HL-60 (cell line): ENCODE measurements around the gene SLC4A8.

Experiments used
- DNase-seq, 2 experiments: peaks; one replicate each; pipeline ENCODE4 v3.0.0-alpha.2; 2010 to 2020; ENCODE audit warnings: low read depth in 1 of 2, low spot score in 1 of 2
- H3K27ac ChIP-seq: fragments of 250-450 bp; sonication (Bioruptor Pico); replicated peaks from 2 replicates; pipeline ENCODE4 v1.5.1; 2020; ENCODE audit warnings: mild to moderate bottlenecking, moderate library complexity
- H3K27me3 ChIP-seq: fragments of 250-450 bp; sonication (Bioruptor Pico); 2 replicates; pipeline ENCODE4 v1.5.1; 2021; ENCODE audit warnings: mild to moderate bottlenecking, moderate library complexity; ENCODE audit not compliant: insufficient read depth, poor library complexity, severe bottlenecking
- H3K4me3 ChIP-seq: replicated peaks from 2 replicates; pipeline ENCODE4 v1.5.1; 2011; ENCODE audit warnings: mild to moderate bottlenecking, control low read depth, low read length; ENCODE audit not compliant: insufficient read depth
- GABPA ChIP-seq: IDR thresholded peaks from 2 replicates; pipeline ENCODE4 v1.6.1; 2012; ENCODE audit warnings: low read depth
- POLR2AphosphoS5 ChIP-seq: IDR thresholded peaks from 2 replicates; pipeline ENCODE4 v1.6.1; 2012; ENCODE audit warnings: low read depth
- SPI1 ChIP-seq: IDR thresholded peaks from 2 replicates; pipeline ENCODE4 v1.6.1; 2012; ENCODE audit warnings: low read depth, mild to moderate bottlenecking, borderline replicate concordance
- TF ChIP-seq, protein P1 (sequence below): IDR thresholded peaks from one replicate; pipeline ENCODE4 v1.5.1; 2011; ENCODE audit warnings: low read length, control low read depth, inconsistent platforms; ENCODE audit not compliant: insufficient read depth
- TF ChIP-seq, protein P2 (sequence below): IDR thresholded peaks from 2 replicates; pipeline ENCODE4 v1.6.1; 2012; ENCODE audit warnings: low read depth; ENCODE audit not compliant: insufficient replicate concordance

Gene SLC4A8

DNA sequence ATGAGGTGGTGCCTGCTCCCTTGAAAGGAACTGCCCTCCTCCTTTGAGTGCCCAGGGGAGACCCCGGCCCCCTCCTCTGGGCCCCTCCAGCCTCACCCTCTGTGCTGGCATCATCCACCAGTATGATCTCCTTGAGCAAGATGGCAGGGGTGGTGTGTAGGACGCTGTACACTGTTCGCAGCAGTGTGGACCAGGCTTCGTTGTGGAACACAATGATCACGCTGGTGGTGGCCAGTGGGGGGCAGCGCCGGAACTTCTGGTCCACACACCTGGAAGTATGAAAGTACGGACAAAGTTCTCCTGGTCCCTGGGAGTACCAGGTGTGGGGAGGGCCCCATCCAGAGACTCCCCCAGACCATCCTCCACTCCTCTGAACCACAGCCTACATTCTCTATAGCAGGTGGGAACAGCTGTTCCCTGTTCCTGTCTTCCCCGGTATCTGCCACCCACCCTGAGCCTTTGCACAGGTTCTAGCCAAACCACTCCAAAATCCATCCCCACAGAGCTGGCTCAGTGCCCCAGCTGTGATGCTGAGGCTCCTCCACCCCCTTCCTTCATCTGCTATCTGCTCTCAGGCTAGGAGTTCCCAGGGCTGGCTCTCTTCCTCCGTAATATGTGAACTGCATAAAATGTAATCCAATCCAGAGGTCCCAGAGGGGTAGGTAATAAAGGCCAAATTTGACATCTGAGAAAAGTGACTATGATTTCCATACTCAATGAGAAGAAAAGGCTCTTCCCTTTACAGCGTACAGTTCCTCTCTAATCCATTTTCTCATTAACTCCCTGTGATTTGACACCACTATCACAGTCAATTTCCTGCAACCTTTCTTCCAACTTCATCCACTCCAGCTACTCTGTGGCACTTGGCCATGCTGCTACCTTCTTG lies 47.3 kb upstream of the SLC4A8 start:
- Histone ChIP-seq H3K4me3 (no peak overlapping the region), H3K27ac (no peak overlapping the region), H3K27me3 (no peaks in the 10 kb centered on the region)
- TF ChIP-seq, protein P1, sequence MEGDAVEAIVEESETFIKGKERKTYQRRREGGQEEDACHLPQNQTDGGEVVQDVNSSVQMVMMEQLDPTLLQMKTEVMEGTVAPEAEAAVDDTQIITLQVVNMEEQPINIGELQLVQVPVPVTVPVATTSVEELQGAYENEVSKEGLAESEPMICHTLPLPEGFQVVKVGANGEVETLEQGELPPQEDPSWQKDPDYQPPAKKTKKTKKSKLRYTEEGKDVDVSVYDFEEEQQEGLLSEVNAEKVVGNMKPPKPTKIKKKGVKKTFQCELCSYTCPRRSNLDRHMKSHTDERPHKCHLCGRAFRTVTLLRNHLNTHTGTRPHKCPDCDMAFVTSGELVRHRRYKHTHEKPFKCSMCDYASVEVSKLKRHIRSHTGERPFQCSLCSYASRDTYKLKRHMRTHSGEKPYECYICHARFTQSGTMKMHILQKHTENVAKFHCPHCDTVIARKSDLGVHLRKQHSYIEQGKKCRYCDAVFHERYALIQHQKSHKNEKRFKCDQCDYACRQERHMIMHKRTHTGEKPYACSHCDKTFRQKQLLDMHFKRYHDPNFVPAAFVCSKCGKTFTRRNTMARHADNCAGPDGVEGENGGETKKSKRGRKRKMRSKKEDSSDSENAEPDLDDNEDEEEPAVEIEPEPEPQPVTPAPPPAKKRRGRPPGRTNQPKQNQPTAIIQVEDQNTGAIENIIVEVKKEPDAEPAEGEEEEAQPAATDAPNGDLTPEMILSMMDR: no peak
- TF ChIP-seq POLR2AphosphoS5 (no peak), SPI1 (no peak), GABPA (no peak)
- TF ChIP-seq, protein P2, sequence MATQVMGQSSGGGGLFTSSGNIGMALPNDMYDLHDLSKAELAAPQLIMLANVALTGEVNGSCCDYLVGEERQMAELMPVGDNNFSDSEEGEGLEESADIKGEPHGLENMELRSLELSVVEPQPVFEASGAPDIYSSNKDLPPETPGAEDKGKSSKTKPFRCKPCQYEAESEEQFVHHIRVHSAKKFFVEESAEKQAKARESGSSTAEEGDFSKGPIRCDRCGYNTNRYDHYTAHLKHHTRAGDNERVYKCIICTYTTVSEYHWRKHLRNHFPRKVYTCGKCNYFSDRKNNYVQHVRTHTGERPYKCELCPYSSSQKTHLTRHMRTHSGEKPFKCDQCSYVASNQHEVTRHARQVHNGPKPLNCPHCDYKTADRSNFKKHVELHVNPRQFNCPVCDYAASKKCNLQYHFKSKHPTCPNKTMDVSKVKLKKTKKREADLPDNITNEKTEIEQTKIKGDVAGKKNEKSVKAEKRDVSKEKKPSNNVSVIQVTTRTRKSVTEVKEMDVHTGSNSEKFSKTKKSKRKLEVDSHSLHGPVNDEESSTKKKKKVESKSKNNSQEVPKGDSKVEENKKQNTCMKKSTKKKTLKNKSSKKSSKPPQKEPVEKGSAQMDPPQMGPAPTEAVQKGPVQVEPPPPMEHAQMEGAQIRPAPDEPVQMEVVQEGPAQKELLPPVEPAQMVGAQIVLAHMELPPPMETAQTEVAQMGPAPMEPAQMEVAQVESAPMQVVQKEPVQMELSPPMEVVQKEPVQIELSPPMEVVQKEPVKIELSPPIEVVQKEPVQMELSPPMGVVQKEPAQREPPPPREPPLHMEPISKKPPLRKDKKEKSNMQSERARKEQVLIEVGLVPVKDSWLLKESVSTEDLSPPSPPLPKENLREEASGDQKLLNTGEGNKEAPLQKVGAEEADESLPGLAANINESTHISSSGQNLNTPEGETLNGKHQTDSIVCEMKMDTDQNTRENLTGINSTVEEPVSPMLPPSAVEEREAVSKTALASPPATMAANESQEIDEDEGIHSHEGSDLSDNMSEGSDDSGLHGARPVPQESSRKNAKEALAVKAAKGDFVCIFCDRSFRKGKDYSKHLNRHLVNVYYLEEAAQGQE: no peak
- no peak for DNase-seq

DNA sequence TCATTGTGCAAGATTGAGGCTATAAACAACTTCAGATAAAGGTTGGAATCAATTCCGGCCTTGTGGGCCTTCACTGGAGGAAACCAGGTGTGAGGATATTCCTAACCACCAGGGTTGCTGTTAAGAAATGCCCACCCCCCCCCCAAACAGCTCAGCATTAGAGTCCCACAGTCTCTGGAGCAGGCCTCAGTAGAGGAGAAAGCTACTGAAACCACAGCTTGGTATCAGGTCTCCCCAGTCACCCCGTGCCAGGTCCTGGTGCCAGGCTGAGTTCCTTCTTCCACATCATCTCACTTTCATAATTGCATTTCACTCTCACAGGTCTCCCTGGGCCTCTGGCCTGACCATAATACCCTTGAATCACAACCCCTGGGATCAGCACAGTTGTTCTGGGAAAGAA lies 45.9 kb upstream of the SLC4A8 start:
- no peak overlapping the region for H3K27ac ChIP-seq
- no peak for DNase-seq
- TF ChIP-seq, protein P1: no peak
- TF ChIP-seq SPI1: no peak
- no peaks in the 10 kb centered on the region for H3K27me3 ChIP-seq
- H3K4me3 ChIP-seq: no peak overlapping the region

DNA sequence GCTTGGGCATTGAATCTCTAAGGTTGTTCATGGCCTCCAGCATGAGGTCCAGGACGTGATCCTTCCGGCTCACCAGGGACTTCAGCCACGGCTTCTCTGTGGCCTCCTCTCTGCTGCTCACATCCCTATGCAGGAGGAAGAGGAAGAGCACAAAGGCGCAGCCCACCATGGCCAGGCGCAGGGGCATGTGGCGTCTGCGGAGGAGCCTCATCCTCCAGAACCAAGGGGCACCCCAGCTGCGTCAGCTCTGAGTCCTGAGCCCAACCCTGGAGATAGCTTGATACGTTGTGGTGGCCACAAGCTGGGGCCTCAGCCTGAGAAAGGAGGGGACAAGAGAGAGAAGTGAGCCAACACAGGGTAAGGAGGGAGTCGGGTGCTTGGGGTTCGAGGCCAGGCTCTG lies 45.1 kb upstream of the SLC4A8 start:
- no peaks in the 10 kb centered on the region for H3K27me3 ChIP-seq
- no peak overlapping the region for H3K27ac ChIP-seq
- H3K4me3 ChIP-seq: no peak overlapping the region

More for the DNA sequence above, 45.1 kb upstream of the SLC4A8 start:
- no peak for DNase-seq
- TF ChIP-seq POLR2AphosphoS5 (no peak), SPI1 (no peak), GABPA (no peak)
- TF ChIP-seq, protein P1: no peak
- TF ChIP-seq, protein P2: no peak
